Large intestine (tissue), 3 donors: ENCODE results near the gene ALG14. TPM values are rescaled to one million over a fixed set of nuclear protein-coding genes. Genes with fewer than 3 reads are reported as not detected.
"Not testable (repeated sequence)": the region's sequence is repeated elsewhere in the genome, so short reads cannot be mapped to it uniquely, and the experiment has no call there.

Experiments used
- DNase-seq, 2 donors: peaks; one replicate each; pipeline versions ENCODE4 v3.0.0 to v3.0.0-alpha.2; 2013
- H3K27ac ChIP-seq: one replicate; pipeline ENCODE4 v1.5.1; 2013; ENCODE audit warnings: low read length
- H3K27me3 ChIP-seq: 2 replicates; pipeline ENCODE4 v1.6.1; 2013; ENCODE audit warnings: low read length; ENCODE audit not compliant: control insufficient read depth, insufficient read depth
- H3K36me3 ChIP-seq: 2 replicates; pipeline ENCODE4 v1.6.1; 2013; ENCODE audit warnings: low read length; ENCODE audit not compliant: control insufficient read depth, insufficient read depth
- H3K4me1 ChIP-seq: one replicate; pipeline ENCODE4 v1.6.1; 2013; ENCODE audit warnings: low read length; ENCODE audit not compliant: control insufficient read depth, insufficient read depth
- H3K4me3 ChIP-seq: one replicate; pipeline ENCODE4 v1.5.1; 2013; ENCODE audit warnings: low read length
- H3K9me3 ChIP-seq: one replicate; pipeline ENCODE4 v1.6.1; 2013; ENCODE audit warnings: mild to moderate bottlenecking, low read depth, low read length, moderate library complexity; ENCODE audit not compliant: control insufficient read depth
- whole genome bisulfite sequencing: methylation state at CpG from one replicate; pipeline ENCODE4 v1.1.5; 2013; ENCODE audit warnings: low lambda C conversion rate; ENCODE audit not compliant: insufficient coverage; 5-methylcytosine and 5-hydroxymethylcytosine counted together
- polyA plus RNA-seq: library from polyadenylated mRNA; unstranded; fragments of 120-200 nt; gene quantifications from one replicate; pipeline ENCODE4 v1.2.1, GENCODE V29; 2013

The ALG14 gene
- polyA plus RNA-seq, 1 donor: 9.0 TPM

DNA sequence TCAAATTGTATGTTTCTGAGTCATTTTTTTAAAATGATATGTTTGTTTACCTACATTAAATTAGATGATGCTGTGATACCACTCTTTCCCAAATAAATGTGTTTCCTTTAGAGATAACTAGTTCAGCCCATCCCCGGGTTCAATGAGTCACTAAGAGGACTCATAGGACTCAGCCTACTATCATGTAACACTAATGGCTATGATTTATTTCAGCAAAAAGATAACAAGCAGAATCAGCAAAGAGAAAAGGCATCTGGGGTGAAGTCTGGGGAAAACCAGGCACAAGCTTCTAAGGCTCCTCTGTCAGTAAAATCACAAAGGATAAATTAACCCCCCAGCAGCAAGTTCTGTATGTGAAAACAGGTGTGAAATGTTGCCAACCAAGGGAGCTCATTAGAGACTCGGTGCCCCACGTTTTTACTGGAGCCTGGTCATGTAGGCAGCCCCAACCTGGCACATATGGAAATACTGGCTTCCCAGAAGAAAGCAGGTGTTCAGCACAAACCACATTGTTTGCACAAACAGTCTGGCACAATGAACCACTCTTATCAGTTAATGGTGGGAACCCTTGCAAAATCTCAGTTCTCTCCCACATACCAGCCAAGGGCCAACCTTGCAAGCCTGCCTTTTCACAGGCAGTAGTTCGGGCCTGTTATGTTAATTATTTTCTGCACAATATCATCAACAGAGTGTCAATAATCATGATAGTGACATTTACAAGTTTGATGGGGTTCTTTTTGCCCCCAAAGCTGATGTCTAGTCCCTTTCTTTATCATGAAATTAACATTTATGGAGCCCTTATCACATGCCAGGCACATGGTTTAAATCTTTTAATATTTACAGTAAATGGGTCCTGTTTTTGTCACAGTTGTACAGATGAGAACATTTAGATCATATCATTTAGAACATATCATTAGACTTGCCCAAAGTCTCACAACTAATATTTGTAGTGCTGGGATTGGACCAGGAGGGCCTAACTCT lies 122.8 kb downstream of the ALG14 start:
- Histone ChIP-seq H3K4me1 (peaks cover 2% of the 10 kb centered on the region), H3K27ac (no peak overlapping the region), H3K9me3 (no peaks in the 10 kb centered on the region), H3K36me3 (no peaks in the 10 kb centered on the region), H3K4me3 (no peak overlapping the region), H3K27me3 (no peaks in the 10 kb centered on the region)
- peak in 1 of 2 donors; percentile 62 for DNase-seq
- 22% methylated on average over 1 of the region's 4 CpGs for WGBS

GRCh38 chr1:94947437-94947836 lies 125.3 kb downstream of the ALG14 start:
- Histone ChIP-seq H3K36me3 (no peaks in the 10 kb centered on the region), H3K9me3 (no peaks in the 10 kb centered on the region), H3K27ac (no peak overlapping the region), H3K27me3 (no peaks in the 10 kb centered on the region), H3K4me1 (peaks cover 2% of the 10 kb centered on the region), H3K4me3 (no peak overlapping the region)
- WGBS: no CpG with 5 or more reads among the region's 1 CpG
- no peak for DNase-seq

- no peak overlapping the region for H3K27ac ChIP-seq
- no peak for DNase-seq
- no peaks in the 10 kb centered on the region for H3K27me3 ChIP-seq
- H3K4me3 ChIP-seq: no peak overlapping the region
- no CpG with 5 or more reads among the region's 3 CpGs for WGBS
- H3K9me3 ChIP-seq: no peaks in the 10 kb centered on the region
- H3K36me3 ChIP-seq: no peaks in the 10 kb centered on the region
- peaks cover 2% of the 10 kb centered on the region for H3K4me1 ChIP-seq
Observed at GRCh38 chr1:94946886-94947285, 125.9 kb downstream of the ALG14 start.

DNA sequence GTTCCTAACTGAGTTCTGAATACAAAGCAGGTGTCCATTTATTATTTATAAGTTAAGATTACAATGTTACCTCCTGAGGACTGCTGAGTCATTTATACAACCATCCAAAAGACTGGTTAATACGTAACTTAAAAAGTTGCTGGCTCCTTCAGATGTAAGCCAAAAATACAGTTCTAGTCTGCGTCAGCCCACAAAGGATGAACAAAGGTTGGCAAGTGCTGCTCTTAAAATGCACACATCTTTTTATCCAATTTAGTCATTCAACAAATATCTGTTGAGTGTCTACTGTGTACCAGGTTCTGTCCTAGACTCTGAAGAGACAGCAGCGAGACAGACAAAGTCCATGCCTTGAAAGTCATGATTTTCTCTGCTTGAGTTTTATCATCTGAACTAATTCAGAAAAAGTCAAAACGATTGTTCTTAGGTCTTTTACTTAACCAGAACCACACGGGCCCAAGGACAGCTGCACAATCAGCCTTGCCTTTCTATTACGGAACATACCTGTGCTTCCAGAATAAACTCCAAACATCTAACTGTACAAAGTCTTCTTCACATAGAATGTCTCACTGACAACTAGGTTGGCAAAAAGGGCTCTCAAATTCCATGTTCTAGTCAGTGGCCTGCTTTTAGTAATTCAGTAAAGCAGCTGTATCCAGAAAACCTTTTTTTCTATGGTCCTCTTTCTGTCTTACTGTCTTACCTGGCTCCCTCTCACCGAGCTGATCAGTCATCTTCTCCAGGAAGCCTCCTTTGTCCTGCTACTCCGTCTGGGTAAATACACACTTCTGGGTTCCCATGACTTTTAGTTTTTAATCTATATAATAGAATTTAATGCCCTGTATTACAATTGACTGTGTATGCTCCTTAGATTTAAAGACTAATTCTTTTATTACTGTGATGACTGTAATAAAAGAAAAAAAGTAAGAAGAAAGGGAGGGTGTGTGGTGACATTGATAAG lies 130.3 kb downstream of the ALG14 start:
- Histone ChIP-seq H3K27ac (no peak overlapping the region), H3K36me3 (no peaks in the 10 kb centered on the region), H3K4me3 (no peak overlapping the region), H3K27me3 (no peaks in the 10 kb centered on the region), H3K4me1 (peaks cover 2% of the 10 kb centered on the region), H3K9me3 (no peaks in the 10 kb centered on the region)
- DNase-seq: no peak
- 21% methylated on average over 2 of the region's 8 CpGs for WGBS

GRCh38 chr1:94941480-94941879 lies 131.3 kb downstream of the ALG14 start:
- H3K36me3 ChIP-seq, H3K27ac ChIP-seq: not testable (repeated sequence)
- no CpG with 5 or more reads among the region's 1 CpG for WGBS

DNA sequence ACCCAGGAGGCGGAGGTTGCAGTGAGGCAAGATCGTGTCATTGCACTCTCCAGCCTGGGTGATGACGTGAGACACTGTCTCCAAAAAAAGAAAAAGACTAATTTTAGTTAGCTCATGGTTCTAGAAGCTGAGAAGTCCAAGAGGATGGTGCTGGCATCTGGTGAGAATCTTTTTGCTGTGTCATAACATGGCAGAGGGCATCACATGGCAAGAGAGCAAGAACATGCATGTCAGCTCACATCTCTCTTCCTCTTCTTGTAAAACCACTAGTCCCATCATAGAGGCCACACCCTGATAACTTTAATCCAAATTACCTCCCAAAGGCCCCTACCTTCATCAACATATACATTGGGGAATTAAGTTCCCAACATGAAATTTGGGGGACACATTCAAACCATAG lies 132.0 kb downstream of the ALG14 start:
- Histone ChIP-seq H3K9me3 (no peaks in the 10 kb centered on the region), H3K27me3 (no peaks in the 10 kb centered on the region), H3K4me3 (no peak overlapping the region), H3K36me3 (no peaks in the 10 kb centered on the region), H3K4me1 (no peaks in the 10 kb centered on the region), H3K27ac (no peak overlapping the region)
- WGBS: no CpG with 5 or more reads among the region's 3 CpGs
- DNase-seq: no peak

More at GRCh38 chr1:94941480-94941879, 131.3 kb downstream of the ALG14 start:
- not testable (repeated sequence) for H3K27me3 ChIP-seq, H3K4me1 ChIP-seq, H3K4me3 ChIP-seq, H3K9me3 ChIP-seq, DNase-seq

- Histone ChIP-seq H3K27me3 (no peaks in the 10 kb centered on the region), H3K36me3 (no peaks in the 10 kb centered on the region), H3K4me3 (no peak overlapping the region), H3K27ac (no peak overlapping the region), H3K9me3 (no peaks in the 10 kb centered on the region), H3K4me1 (no peaks in the 10 kb centered on the region)
- DNase-seq: no peak
- 60% methylated on average over 1 of the region's 1 CpG for WGBS
Observed at GRCh38 chr1:94937820-94938219, 134.9 kb downstream of the ALG14 start.

- no peak for DNase-seq
- H3K27ac ChIP-seq: no peak overlapping the region
- H3K4me1 ChIP-seq: no peaks in the 10 kb centered on the region
- no peaks in the 10 kb centered on the region for H3K36me3 ChIP-seq
- no peaks in the 10 kb centered on the region for H3K27me3 ChIP-seq
- WGBS: 14% methylated on average over 3 of the region's 5 CpGs
- H3K9me3 ChIP-seq: no peaks in the 10 kb centered on the region
- H3K4me3 ChIP-seq: no peak overlapping the region
Observed at GRCh38 chr1:94936861-94937620, 135.7 kb downstream of the ALG14 start.

GRCh38 chr1:94935476-94935875 lies 137.3 kb downstream of the ALG14 start:
- Histone ChIP-seq H3K36me3 (no peaks in the 10 kb centered on the region), H3K4me1 (no peaks in the 10 kb centered on the region), H3K27me3 (no peaks in the 10 kb centered on the region), H3K9me3 (no peaks in the 10 kb centered on the region), H3K4me3 (no peak overlapping the region), H3K27ac (no peak overlapping the region)
- 80% methylated on average over 1 of the region's 1 CpG for WGBS
- no peak for DNase-seq

- no peak overlapping the region for H3K4me3 ChIP-seq
- 100% methylated on average over 1 of the region's 1 CpG for WGBS
- no peak for DNase-seq
- no peaks in the 10 kb centered on the region for H3K9me3 ChIP-seq
- H3K27ac ChIP-seq: no peak overlapping the region
- no peaks in the 10 kb centered on the region for H3K36me3 ChIP-seq
- H3K27me3 ChIP-seq: no peaks in the 10 kb centered on the region
- no peaks in the 10 kb centered on the region for H3K4me1 ChIP-seq
Observed at GRCh38 chr1:94935034-94935433, 137.7 kb downstream of the ALG14 start.
